ENCODE results near the gene KAT2B.

Gene KAT2B

DNA sequence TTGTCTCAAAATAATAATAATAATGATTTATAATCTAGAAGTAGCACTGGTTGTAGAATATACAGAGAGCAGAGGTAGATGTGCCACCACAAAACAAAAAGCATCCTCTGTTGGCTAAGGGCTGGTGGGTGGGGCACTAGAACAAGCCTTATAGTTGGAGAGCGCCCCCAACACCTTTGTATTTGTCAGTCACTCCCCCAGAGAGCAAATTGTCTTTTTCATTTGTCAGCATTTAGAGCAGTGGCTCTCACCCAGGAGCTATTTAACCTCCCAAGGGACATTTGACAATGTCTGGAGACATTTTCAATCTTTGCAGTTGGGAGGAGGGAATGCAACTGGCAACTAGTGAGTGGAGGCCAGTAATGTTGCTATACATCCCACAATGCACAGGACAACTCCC lies 6.3 kb downstream of the KAT2B start:
- H3K79me2 ChIP-seq (ENCODE audit: low read length): peaks cover 38% of the 10 kb centered on the region

DNA sequence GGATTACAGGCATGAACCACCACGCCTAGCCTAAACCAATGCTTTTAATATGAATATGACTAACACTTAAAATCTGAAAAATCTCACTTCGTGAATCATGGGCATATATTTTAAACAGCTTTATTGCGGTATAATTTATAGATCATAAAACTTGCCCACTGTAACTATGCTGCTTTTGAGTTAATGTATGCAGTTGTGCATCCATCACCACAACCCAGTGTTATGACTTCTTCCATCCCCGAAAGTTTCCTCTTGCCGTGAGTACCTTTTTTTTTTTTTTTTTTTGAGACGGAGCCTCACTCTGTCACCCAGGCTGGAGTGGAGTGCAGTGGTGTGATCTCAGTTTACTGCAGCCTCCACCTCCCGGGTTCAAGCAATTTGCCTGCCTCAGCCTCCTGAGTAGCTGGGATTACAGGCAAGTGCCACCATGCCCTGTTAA lies 7.1 kb downstream of the KAT2B start:
- Histone ChIP-seq H3K27ac (ENCODE audit: low read length) (peak overlapping the region; percentile 69; the same call in 1 of the 2 replicates), H3K4me2 (ENCODE audit: low read length) (peak overlapping the region; percentile 94)
- TF ChIP-seq, protein P1, sequence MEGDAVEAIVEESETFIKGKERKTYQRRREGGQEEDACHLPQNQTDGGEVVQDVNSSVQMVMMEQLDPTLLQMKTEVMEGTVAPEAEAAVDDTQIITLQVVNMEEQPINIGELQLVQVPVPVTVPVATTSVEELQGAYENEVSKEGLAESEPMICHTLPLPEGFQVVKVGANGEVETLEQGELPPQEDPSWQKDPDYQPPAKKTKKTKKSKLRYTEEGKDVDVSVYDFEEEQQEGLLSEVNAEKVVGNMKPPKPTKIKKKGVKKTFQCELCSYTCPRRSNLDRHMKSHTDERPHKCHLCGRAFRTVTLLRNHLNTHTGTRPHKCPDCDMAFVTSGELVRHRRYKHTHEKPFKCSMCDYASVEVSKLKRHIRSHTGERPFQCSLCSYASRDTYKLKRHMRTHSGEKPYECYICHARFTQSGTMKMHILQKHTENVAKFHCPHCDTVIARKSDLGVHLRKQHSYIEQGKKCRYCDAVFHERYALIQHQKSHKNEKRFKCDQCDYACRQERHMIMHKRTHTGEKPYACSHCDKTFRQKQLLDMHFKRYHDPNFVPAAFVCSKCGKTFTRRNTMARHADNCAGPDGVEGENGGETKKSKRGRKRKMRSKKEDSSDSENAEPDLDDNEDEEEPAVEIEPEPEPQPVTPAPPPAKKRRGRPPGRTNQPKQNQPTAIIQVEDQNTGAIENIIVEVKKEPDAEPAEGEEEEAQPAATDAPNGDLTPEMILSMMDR (IDR thresholded peaks at IDR 0.05; ENCODE audit: low read depth, low read length): no peak
- no peak for TF ChIP-seq EZH2phosphoT487 (IDR thresholded peaks at IDR 0.05; ENCODE audit: low read depth)

More for the DNA sequence above, 6.3 kb downstream of the KAT2B start:
- H3K4me2 ChIP-seq (ENCODE audit: low read length): peak overlapping the region; percentile 94
- no peaks in the 10 kb centered on the region for H3K36me3 ChIP-seq (replicated peaks; ENCODE audit: low read depth, low read length)
- no peak overlapping the region for H3K27ac ChIP-seq (ENCODE audit: low read length)
- H3K9ac ChIP-seq (ENCODE audit: low read length): no peak overlapping the region
- peaks cover 53% of the 10 kb centered on the region for H3K4me1 ChIP-seq (ENCODE audit: low read length)
- H3K4me3 ChIP-seq (ENCODE audit: low read length): peak overlapping the region; percentile 68; the same call in 1 of the 2 replicates
- H4K20me1 ChIP-seq (ENCODE audit: insufficient read depth, low read length): peaks cover 9% of the 10 kb centered on the region; the same call in 1 of the 2 replicates
- no peak for TF ChIP-seq EZH2phosphoT487 (IDR thresholded peaks at IDR 0.05; ENCODE audit: low read depth)
- no peak overlapping the region for H2AFZ ChIP-seq (ENCODE audit: low read depth, low read length)
- H3K27me3 ChIP-seq (ENCODE audit: low read depth, low read length): no peaks in the 10 kb centered on the region
- H3K9me3 ChIP-seq (ENCODE audit: insufficient read depth, low read length): no peaks in the 10 kb centered on the region

DNA sequence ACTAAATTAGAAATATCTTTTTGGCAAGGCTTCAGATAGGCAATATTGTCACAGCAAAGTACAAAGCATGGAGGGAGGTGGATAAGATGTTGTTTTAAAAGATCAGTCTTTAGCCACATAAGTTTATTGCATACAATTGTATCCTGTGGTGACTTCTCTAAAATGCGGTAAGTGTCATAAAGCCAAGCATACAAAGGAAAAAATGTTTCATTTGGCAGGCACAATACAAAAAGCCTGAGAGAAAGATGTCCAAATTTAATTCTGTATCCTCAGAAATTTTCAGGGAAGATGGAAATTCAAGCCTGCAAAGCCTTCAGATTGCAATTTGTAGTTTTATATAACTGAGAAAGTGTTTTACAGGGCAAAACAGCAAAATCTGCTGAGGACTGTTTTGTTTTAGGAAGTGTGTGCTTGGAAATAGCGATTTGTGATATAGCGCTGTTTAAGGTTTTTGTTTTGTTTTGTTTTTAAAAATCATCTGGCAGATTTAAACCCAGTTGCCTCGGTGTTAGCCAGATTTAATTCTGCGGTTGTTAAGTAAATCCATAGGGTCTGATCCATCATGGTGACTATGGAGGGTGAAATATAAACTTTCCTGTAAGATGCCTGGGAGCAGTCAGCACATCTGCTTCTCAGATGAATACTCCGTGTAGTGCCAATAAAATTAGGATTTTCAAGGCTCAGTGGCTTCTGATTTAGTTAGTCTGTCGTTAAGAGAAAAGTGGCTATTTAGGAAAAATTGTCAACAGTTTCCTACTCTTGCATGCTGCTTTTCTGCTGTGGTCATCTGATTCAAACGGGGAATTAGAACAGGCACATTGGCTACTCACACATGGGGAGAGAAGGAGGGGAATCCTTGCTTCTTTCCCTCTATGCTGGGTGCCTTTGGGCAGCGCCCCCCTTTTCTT lies 8.0 kb downstream of the KAT2B start:
- H4K20me1 ChIP-seq (ENCODE audit: insufficient read depth, low read length): no peaks in the 10 kb centered on the region
- H3K36me3 ChIP-seq (replicated peaks; ENCODE audit: low read depth, low read length): no peaks in the 10 kb centered on the region
- H3K4me1 ChIP-seq (ENCODE audit: low read length): peaks cover 48% of the 10 kb centered on the region
- H3K4me3 ChIP-seq (ENCODE audit: low read length): peak overlapping the region; percentile 68
- H3K9me3 ChIP-seq (ENCODE audit: insufficient read depth, low read length): no peaks in the 10 kb centered on the region
- no peak for TF ChIP-seq EZH2phosphoT487 (IDR thresholded peaks at IDR 0.05; ENCODE audit: low read depth)
- TF ChIP-seq, protein P1 (IDR thresholded peaks at IDR 0.05; ENCODE audit: low read depth, low read length): no peak
- peak overlapping the region; percentile 94 for H3K4me2 ChIP-seq (ENCODE audit: low read length)
- H3K9ac ChIP-seq (ENCODE audit: low read length): peak overlapping the region; percentile 49
- H3K27me3 ChIP-seq (ENCODE audit: low read depth, low read length): no peaks in the 10 kb centered on the region
- H2AFZ ChIP-seq (ENCODE audit: low read depth, low read length): peak overlapping the region; percentile 4; the same call in 1 of the 2 replicates
- H3K79me2 ChIP-seq (ENCODE audit: low read length): peaks cover 33% of the 10 kb centered on the region
- peak overlapping the region; percentile 69 for H3K27ac ChIP-seq (ENCODE audit: low read length)

More for the DNA sequence above, 7.1 kb downstream of the KAT2B start:
- no peaks in the 10 kb centered on the region for H3K27me3 ChIP-seq (ENCODE audit: low read depth, low read length)
- H3K36me3 ChIP-seq (replicated peaks; ENCODE audit: low read depth, low read length): no peaks in the 10 kb centered on the region
- H3K79me2 ChIP-seq (ENCODE audit: low read length): peaks cover 36% of the 10 kb centered on the region
- peaks cover under 1% of the 10 kb centered on the region; the same call in 1 of the 2 replicates for H4K20me1 ChIP-seq (ENCODE audit: insufficient read depth, low read length)
- no peaks in the 10 kb centered on the region for H3K9me3 ChIP-seq (ENCODE audit: insufficient read depth, low read length)
- H3K4me1 ChIP-seq (ENCODE audit: low read length): peaks cover 51% of the 10 kb centered on the region
- H2AFZ ChIP-seq (ENCODE audit: low read depth, low read length): no peak overlapping the region
- H3K9ac ChIP-seq (ENCODE audit: low read length): peak overlapping the region; percentile 49
- peak overlapping the region; percentile 68 for H3K4me3 ChIP-seq (ENCODE audit: low read length)

DNA sequence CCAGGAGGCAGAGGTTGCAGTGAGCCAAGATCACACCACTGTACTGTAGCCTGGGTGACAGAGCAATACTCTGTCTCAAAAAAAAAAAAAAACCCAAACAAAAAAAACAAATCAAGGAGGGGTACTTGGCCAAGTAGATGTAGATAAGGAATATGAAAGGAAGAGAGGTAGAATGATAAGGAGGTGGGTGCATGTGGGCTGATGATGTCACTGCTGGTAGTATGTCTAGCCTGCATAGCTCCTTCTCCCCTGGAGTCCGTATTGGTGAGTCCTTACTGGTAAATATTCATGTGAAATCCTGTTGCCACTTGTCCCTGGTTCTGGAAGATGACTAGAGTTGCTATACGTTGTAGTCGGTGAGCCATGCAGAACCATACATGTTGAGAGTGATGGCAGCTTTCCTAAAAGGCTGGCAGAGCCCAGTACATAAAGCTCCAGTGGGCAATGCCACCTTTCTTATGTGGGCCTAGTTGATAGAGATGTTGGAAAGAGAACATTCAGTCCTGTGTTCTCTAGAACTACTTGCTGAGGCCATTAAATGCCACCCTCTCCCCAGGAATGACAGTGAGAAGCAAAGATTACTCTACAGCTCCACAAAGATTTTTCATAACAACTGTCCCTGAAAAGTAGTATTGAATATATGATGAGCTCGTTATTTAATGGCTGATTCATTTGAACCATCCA lies 11.0 kb downstream of the KAT2B start:
- H4K20me1 ChIP-seq (ENCODE audit: insufficient read depth, low read length): 0 out of 2 replicates have a peak, but pooled peaks cover 6% of the 10 kb centered on the region
- no peaks in the 10 kb centered on the region for H3K36me3 ChIP-seq (replicated peaks; ENCODE audit: low read depth, low read length)
- TF ChIP-seq EZH2phosphoT487 (IDR thresholded peaks at IDR 0.05; ENCODE audit: low read depth): no peak
- TF ChIP-seq, protein P1 (IDR thresholded peaks at IDR 0.05; ENCODE audit: low read depth, low read length): no peak
- H3K9ac ChIP-seq (ENCODE audit: low read length): no peak overlapping the region
- no peak overlapping the region for H2AFZ ChIP-seq (ENCODE audit: low read depth, low read length)
- no peaks in the 10 kb centered on the region for H3K9me3 ChIP-seq (ENCODE audit: insufficient read depth, low read length)
- H3K79me2 ChIP-seq (ENCODE audit: low read length): peaks cover 20% of the 10 kb centered on the region
- peaks cover 56% of the 10 kb centered on the region for H3K4me1 ChIP-seq (ENCODE audit: low read length)
- H3K4me2 ChIP-seq (ENCODE audit: low read length): no peak overlapping the region
- no peak overlapping the region for H3K27ac ChIP-seq (ENCODE audit: low read length)
- no peak overlapping the region for H3K4me3 ChIP-seq (ENCODE audit: low read length)
- H3K27me3 ChIP-seq (ENCODE audit: low read depth, low read length): no peaks in the 10 kb centered on the region
